Measurements from ENCODE around the gene ATP4B.

GRCh38 chr13:113664751-113665596 lies 7.0 kb upstream of the ATP4B start:
- TF ChIP-seq CTCF (IDR thresholded peaks at IDR 0.05; ENCODE audit: control extremely low read depth in 1 of 3, insufficient read depth in 1 of 3, low read depth in 1 of 3, low read length in 3 of 3) (no peak), POLR2A (IDR thresholded peaks at IDR 0.05; ENCODE audit: control extremely low read depth in 1 of 2, low read depth in 2 of 2, low read length in 2 of 2) (no peak)

Data from H1 (cell line).